CD4-positive, alpha-beta T cell treated with Interleukin-4 for 4 hours (primary cell): Measurements from ENCODE around the gene CLASP1.

ENCODE experiments used
- DNase-seq: peaks from one replicate; pipeline ENCODE4 v3.0.0-alpha.2; 2020

Gene CLASP1

GRCh38 chr2:121297217-121297830 is 351.9 kb downstream of the CLASP1 start:
- DNase-seq: no peak

- DNase-seq: no peak
These were observed 353.2 kb downstream of the CLASP1 start for GRCh38 chr2:121295911-121296650.

DNA sequence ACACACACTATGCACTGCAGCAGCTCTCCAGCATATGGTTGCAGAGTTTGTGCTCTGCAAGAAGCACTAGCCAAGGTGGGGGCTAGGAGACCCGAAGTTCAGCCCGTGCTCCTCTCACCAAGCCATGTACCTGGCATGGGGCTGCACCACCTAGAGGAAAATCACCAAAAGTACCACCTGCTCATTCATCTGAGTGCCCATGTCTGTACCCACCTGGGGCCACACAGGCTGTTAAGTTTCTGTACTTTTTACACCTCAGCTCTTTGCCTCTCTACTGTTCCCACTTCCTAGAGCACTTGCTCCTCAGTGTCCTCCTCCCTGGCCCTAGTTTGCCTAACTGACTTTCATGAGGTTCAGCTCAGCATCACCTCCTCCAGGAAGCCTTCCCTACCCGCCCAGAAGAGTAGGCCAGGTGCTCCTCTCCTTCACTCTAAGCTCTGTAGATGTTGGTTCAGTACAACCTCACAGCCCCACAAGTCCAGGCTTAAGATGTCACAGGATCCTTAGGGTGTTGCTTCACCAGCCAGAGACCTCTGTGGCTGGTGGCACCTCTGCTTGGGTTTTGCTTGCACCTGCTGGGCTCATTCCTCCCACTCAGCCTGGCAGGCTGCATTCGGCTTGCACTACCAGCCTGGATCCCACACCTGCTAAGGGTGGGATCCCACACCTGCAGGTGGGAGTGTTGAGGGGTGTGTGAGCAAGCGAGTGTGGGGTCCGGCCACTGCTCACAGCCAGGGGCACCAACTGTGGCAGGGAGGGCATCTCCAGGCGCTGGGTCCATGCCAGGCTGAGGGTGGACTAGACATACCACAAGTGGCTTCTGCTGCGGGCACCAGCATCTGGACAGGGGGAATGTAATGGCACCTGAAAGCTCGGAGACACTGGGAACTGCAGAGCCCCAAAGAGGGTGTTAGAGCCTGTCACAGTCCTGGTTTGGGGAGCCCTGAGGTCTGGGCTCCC is 354.1 kb downstream of the CLASP1 start:
- DNase-seq: no peak

GRCh38 chr2:121293450-121294325 is 355.6 kb downstream of the CLASP1 start:
- no peak for DNase-seq

- no peak for DNase-seq
These were observed 358.0 kb downstream of the CLASP1 start for GRCh38 chr2:121291251-121291580.

DNA sequence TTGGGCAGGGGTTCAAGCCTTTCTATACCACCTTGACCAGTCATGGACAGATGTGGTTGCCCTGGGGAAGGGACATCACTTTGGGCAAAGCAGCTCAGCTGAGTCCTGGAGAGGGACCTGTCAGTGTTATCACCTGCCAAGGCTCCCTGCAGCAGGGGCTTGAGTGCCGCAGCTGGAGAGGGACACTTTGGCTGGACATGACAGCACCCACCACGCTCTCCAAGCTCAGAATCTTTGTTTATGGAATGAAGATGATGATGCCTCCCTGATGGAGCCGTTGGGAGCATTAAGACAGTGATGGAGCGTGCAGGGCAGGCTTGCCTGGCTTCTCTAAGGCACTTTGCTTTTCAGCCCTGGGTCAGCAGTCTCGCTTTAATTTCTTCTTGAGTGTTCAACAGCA is 360.0 kb downstream of the CLASP1 start:
- no peak for DNase-seq

DNA sequence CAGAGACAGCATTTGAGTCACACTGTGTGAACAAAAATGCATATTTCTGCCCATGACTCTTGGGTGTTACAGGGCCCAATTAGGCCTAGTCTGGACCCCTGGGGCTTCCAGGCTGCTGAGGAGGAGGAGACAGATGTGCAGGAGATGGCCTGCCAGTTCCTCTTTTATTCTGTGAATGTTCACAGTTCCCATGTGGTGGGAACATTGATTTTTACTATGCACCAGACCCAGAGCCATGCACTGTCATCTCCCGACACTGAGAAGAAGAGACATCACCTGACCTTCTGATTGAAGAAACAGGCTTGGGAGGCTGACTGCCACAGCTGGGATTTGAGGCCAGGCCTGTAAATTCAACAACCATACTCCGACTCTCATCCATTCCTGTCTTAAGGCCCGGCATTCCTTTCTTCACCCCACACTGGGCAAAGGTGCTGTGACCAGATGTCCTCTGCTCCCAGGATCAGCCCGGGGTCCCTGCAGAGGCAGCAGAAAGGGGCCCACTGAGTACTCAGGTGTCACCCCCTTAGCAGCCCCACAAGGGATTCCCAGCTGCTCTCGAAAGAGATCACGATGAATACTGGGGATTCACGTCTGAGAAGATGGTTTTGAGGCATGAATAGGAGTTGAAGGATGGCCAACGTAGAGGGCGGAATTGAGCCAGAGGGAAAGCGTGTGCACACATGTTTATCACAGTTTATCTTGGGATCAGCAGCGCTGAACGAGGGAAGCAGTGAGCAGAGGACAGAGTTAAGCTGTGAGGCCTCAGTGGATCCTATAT is 360.6 kb downstream of the CLASP1 start:
- DNase-seq: no peak

DNA sequence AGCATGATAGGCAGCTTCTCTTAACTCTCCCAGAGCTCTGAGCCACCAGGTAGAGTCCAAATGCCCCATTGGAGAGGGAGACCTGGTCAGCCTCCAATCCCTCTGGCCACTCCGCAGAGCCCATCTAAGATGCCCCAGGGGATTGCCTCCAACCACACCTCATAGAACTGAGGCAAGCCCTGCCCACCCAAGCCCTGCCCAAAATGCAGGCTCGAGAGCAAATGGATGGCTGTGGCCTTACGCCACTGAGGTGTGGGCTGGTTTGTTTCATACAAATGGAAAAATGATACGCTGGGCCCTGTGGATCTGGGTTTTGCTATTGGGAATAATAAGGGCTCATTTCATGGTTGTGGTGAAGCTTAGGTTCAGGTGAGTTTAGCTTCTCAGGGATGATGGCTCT is 361.3 kb downstream of the CLASP1 start:
- DNase-seq: no peak
